Measurements from ENCODE around the gene SLIT1.

SLIT1 gene

GRCh38 chr10:97140049-97140846 lies 45.5 kb downstream of the SLIT1 start:
- DNase-seq (ENCODE audit: low spot score) (no peak), FAIRE-seq (no peak)

- DNase-seq (ENCODE audit: low spot score) (no peak), FAIRE-seq (no peak)
Observed at GRCh38 chr10:97139651-97140048, 46.1 kb downstream of the SLIT1 start.

GRCh38 chr10:97138846-97139245 lies 46.9 kb downstream of the SLIT1 start:
- no peak for DNase-seq (ENCODE audit: low spot score)
- FAIRE-seq = no peak

GRCh38 chr10:97138174-97138573 lies 47.6 kb downstream of the SLIT1 start:
- no peak for FAIRE-seq
- DNase-seq (ENCODE audit: low spot score) = no peak

GRCh38 chr10:97136756-97137155 lies 49.0 kb downstream of the SLIT1 start:
- DNase-seq (ENCODE audit: low spot score) (no peak), FAIRE-seq (no peak)

- FAIRE-seq (no peak), DNase-seq (ENCODE audit: low spot score) (no peak)
Observed at GRCh38 chr10:97135464-97135863, 50.3 kb downstream of the SLIT1 start.

GRCh38 chr10:97134983-97135382 lies 50.8 kb downstream of the SLIT1 start:
- FAIRE-seq (no peak), DNase-seq (ENCODE audit: low spot score) (no peak)

GRCh38 chr10:97134110-97134509 lies 51.6 kb downstream of the SLIT1 start:
- DNase-seq (ENCODE audit: low spot score) (no peak), FAIRE-seq (no peak)

- no peak for DNase-seq (ENCODE audit: low spot score)
- FAIRE-seq = no peak
Observed at GRCh38 chr10:97132273-97132672, 53.5 kb downstream of the SLIT1 start.

- FAIRE-seq = no peak
- no peak for DNase-seq (ENCODE audit: low spot score)
Observed at GRCh38 chr10:97131666-97132065, 54.1 kb downstream of the SLIT1 start.

- no peak for DNase-seq (ENCODE audit: low spot score)
- FAIRE-seq = no peak
Observed at GRCh38 chr10:97131181-97131628, 54.6 kb downstream of the SLIT1 start.

GRCh38 chr10:97129666-97130065 lies 56.1 kb downstream of the SLIT1 start:
- DNase-seq (ENCODE audit: low spot score) = no peak

GRCh38 chr10:97128516-97129154 lies 57.1 kb downstream of the SLIT1 start:
- DNase-seq (ENCODE audit: low spot score) = no peak
- no peak for FAIRE-seq

More at GRCh38 chr10:97129666-97130065, 56.1 kb downstream of the SLIT1 start:
- FAIRE-seq = no peak

GRCh38 chr10:97128039-97128492 lies 57.7 kb downstream of the SLIT1 start:
- DNase-seq (ENCODE audit: low spot score) (no peak), FAIRE-seq (no peak)

GRCh38 chr10:97127509-97127908 lies 58.2 kb downstream of the SLIT1 start:
- no peak for DNase-seq (ENCODE audit: low spot score)
- FAIRE-seq = no peak

GRCh38 chr10:97124211-97124610 lies 61.5 kb downstream of the SLIT1 start:
- FAIRE-seq (no peak), DNase-seq (ENCODE audit: low spot score) (no peak)

GRCh38 chr10:97123765-97124164 lies 62.0 kb downstream of the SLIT1 start:
- FAIRE-seq = no peak
- DNase-seq (ENCODE audit: low spot score) = no peak

- DNase-seq (ENCODE audit: low spot score) (no peak), FAIRE-seq (no peak)
Observed at GRCh38 chr10:97121041-97121440, 64.7 kb downstream of the SLIT1 start.

GRCh38 chr10:97120370-97120769 lies 65.4 kb downstream of the SLIT1 start:
- DNase-seq (ENCODE audit: low spot score) (no peak), FAIRE-seq (no peak)

GRCh38 chr10:97119058-97119745 lies 66.6 kb downstream of the SLIT1 start:
- DNase-seq (ENCODE audit: low spot score) = no peak

GRCh38 chr10:97117372-97117771 lies 68.4 kb downstream of the SLIT1 start:
- DNase-seq (ENCODE audit: low spot score) (peak; percentile 7), FAIRE-seq (no peak)

More at GRCh38 chr10:97119058-97119745, 66.6 kb downstream of the SLIT1 start:
- FAIRE-seq = no peak

All from RCC 7860 (cell line).